IPS-11a (cell line): ENCODE measurements around the gene FARP1.
"Not testable (repeated sequence)": the region's sequence is repeated elsewhere in the genome, so short reads cannot be mapped to it uniquely, and the experiment has no call there.

ENCODE experiments used
- H3K4me3 ChIP-seq: one replicate; pipeline ENCODE4 v1.5.1; 2013; ENCODE audit warnings: low read depth, low read length, control low read depth

The FARP1 gene

GRCh38 chr13:98348466-98349200 lies 205.7 kb downstream of the FARP1 start:
- H3K4me3 ChIP-seq, result no peak overlapping the region

GRCh38 chr13:98349731-98350305 lies 206.9 kb downstream of the FARP1 start:
- H3K4me3 ChIP-seq, result no peak overlapping the region

GRCh38 chr13:98350746-98351330 lies 207.9 kb downstream of the FARP1 start:
- no peak overlapping the region for H3K4me3 ChIP-seq

DNA sequence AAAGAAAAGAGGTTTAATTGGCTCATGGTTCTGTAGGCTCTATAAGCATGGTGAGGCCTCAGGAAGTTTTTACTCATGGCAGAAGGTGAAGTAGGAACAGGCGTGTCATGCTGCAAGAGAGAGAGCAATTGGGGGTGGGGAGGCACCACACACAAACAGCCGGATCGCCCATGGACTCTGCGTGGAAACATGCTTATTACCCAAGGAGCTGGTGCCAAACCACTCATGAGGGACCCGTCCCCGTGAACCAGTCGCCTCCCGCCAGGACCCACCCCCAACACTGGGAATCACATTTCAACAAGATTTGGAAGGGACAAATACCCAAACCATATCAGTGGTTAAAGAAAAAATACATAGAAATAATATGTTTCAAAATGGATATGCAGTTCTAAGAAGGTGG lies 208.7 kb downstream of the FARP1 start:
- H3K4me3 ChIP-seq, result no peak overlapping the region

DNA sequence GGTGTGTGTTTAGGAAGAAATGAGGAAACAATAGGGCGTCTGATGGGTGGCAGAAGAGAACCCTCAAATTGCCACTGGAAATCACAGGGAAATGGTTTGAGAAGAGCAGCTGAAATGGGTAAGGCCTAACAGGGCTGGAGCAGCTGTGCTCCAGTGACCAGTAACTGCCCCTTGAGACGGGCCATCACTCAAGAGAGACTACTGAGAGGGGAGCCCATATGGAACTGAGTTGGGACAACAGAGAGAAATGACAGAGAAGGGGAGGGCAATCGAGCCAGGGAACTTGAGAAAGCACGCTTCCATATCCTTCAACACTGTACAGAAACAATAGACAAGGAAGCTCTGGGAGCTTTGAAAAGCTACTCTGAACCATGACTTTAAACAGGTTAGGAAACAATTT lies 209.3 kb downstream of the FARP1 start:
- H3K4me3 ChIP-seq, result no peak overlapping the region

GRCh38 chr13:98353750-98354149 lies 210.9 kb downstream of the FARP1 start:
- no peak overlapping the region for H3K4me3 ChIP-seq

GRCh38 chr13:98358937-98359336 lies 216.0 kb downstream of the FARP1 start:
- H3K4me3 ChIP-seq, result no peak overlapping the region

GRCh38 chr13:98360545-98360944 lies 217.7 kb downstream of the FARP1 start:
- H3K4me3 ChIP-seq, result no peak overlapping the region

- no peak overlapping the region for H3K4me3 ChIP-seq
Observed at GRCh38 chr13:98363326-98363725, 220.4 kb downstream of the FARP1 start.

GRCh38 chr13:98364179-98364578 lies 221.3 kb downstream of the FARP1 start:
- H3K4me3 ChIP-seq, result no peak overlapping the region

- H3K4me3 ChIP-seq, result no peak overlapping the region
Observed at GRCh38 chr13:98364647-98365046, 221.8 kb downstream of the FARP1 start.

DNA sequence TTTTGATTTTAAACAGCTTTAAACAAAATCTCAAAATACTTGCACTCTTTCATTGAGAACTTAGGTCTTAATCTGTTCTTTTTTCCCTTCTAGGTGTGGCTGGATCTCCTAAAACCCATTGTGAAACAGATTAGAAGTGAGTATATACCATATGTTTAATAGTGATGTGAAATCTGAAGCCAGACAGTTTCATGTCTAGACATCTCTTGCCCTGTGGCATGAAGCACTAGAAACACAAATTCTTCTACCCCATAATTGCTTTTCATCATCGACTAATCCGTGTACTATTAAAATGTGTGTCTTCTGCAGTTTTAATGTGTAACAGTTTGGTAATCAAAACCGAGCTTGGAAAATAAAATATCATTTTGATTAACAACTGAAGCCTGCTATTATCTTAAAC lies 222.4 kb downstream of the FARP1 start:
- no peak overlapping the region for H3K4me3 ChIP-seq

DNA sequence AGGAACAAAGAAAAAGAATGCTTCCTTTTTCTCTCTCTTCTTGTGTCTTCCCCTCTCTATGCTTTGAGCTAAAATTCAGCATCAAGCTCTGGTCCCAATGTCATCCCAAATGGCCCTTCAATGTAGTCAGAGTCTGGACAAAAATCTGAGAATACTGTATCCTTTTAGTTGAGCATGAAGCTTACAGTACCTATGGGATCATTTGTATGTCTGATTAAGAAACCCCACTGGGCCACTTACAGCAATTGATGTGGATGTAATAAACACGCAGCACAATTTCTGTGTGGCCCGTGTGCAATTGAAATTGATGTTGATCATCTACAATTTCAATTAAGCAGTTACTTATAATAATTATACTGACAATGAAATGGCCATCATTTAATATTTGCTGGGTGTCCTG lies 223.1 kb downstream of the FARP1 start:
- no peak overlapping the region for H3K4me3 ChIP-seq

GRCh38 chr13:98366443-98366842 lies 223.5 kb downstream of the FARP1 start:
- H3K4me3 ChIP-seq, result no peak overlapping the region

GRCh38 chr13:98366959-98367358 lies 224.1 kb downstream of the FARP1 start:
- H3K4me3 ChIP-seq, result no peak overlapping the region

DNA sequence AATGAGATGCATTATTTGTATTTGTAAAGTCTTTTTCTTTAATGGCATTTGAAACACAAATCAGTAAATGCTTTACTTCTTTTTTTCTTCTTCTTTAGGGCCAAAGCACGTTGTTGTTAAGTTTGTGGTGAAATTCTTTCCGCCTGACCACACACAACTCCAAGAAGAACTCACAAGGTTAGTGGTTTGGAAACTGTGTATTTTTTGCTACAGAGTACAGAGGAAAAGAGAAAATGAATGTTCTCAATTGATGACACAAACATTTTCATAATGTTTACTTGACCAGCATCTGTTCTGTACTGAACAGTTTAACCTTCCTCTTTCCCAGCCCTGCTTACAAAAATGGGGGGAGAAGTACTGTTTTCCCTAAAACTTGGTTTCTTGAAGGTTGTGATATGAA lies 225.1 kb downstream of the FARP1 start:
- H3K4me3 ChIP-seq, result no peak overlapping the region

DNA sequence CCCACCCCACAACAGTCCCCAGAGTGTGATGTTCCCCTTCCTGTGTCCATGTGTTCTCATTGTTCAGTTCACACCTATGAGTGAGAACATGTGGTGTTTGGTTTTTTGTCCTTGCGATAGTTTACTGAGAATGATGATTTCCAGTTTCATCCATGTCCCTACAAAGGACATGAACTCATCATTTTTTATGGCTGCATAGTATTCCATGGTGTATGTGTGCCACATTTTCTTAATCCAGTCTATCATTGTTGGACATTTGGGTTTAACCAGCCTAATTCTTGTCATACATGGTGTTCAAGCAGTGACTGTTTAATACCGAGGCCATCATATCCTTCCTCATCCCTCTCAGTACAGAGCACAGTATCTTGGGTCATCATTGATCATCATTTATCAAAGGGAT lies 226.6 kb downstream of the FARP1 start:
- H3K4me3 ChIP-seq, result not testable (repeated sequence)

DNA sequence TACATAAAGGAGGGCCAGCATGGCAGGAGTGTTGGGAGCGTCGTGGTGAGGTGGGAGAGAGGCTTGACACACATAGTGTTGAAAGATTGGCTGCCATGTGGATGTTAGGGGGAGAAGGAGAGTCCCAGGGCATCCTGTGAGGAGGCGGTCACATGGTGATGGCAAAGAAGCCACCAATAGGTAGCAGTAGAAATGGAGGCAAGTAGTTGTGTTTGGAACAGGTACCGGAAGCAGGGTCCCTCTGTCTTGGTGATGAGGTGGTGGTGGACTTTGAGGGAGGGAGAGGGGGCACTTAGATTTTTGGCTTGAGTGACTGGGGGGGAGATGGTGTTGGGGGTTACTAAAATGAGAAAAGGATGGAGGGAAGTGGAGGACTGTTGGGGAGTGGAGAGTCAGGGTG lies 227.4 kb downstream of the FARP1 start:
- H3K4me3 ChIP-seq, result no peak overlapping the region

GRCh38 chr13:98370806-98371515 lies 228.1 kb downstream of the FARP1 start:
- no peak overlapping the region for H3K4me3 ChIP-seq

GRCh38 chr13:98371516-98372023 lies 228.7 kb downstream of the FARP1 start:
- H3K4me3 ChIP-seq, result no peak overlapping the region

GRCh38 chr13:98372876-98373275 lies 230.0 kb downstream of the FARP1 start:
- H3K4me3 ChIP-seq, result no peak overlapping the region

DNA sequence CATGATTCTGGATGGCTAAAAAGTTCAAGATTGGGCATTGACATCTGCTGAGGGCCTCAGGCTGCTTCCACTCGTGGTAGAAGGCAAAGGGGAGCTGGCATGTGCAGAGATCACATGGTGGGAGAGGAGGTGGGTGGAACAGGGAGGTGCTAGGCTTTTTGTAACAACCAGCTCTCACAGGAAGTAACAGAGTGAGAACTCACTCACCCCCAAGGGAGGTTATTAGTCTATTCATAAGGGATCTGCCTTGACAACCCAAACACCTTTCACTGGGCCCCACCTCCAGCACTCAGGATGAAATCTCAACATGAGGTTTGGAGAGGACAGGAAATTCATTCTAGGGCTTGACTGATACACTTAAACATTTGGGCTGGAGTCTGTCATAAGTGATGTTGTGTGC lies 231.9 kb downstream of the FARP1 start:
- H3K4me3 ChIP-seq, result no peak overlapping the region
